GM18861 (cell line): ENCODE results near the gene RYR2.

ENCODE experiments used
- ATAC-seq: cut with Tn5 transposase; IDR thresholded peaks from one replicate; pipeline ENCODE4 v1.9.1; 2021; ENCODE audit not compliant: unreplicated experiment

Gene RYR2

DNA sequence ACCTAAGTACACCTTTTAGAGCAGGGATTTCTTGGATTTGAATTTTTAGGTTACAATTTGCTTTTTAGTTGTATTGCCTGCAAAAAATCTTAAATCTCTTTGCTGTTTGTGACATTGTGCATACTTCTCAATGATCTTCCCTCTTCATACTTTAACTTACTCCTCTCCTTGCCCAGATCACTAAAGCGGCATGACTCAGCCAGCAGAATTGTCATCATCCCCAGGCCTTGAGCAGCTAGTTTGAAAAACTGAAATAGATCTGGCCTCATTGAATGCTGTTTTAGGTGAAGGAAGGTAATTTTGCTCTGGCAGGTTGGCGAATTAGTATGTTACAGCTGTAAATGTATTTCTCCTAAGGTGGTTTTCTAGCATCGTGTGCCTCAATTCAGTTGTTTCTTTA is 145.9 kb downstream of the RYR2 start:
- ATAC-seq, result no peak

DNA sequence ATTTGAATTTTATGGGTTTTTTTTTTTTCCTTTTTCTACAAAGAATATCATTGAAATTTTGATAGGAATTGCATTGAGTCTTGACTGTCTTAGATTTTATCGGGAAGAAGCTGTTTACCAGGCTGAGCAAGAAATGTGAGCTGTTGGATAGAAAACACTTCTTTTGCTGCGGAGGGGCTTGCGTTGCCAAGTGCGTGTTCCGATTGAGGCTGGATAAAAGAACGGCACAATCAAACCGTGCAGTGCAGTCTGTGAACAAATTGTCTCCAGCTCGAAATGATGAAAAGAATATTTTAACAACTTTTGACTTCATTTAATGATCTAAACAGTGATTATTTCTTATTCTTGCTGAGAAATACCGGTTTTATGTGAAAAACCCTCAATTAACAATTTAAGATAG is 149.4 kb downstream of the RYR2 start:
- ATAC-seq, result no peak

DNA sequence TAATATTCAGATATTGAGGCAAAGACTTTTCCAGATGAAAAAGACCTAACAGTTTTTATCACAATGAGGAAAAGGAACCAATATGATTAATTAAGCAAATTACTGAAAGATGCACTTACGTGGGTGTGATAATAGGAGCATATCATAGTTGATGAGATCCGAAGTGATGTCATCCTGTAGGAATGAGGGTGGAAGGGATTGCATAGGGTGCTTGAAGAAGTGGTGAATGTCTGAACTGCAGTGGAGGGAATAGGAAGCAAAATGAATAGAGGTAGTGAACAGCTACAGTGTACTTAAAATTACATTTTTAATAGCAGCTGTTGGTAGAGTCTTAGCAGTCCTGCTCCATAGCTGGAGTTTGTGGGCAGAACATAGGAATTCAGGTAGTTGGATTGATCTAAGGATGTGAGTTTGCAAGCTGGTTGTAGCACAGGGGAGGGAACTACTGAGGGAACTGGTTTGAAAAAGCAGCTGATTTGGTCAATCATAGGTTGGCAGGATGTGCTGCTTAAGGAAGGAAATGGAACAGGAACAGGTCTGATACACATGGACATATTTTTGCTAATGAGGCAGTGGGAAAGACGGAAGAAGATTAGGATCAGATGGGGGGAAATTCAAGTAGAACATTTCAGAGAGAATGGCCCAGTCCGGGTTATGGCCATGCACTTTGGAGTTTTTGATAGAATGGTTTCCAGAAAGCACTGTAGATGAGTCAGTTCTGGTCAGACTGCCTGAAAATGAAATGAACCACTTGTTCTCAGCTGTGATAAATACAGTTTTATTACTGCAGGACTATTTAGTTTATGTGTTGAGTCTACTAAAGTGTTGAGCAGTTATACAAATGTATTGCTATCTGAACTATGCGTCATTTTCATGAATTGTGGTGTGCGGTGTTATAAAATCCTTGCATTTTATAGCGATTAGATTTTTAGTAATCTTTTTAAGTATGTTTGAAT is 155.8 kb downstream of the RYR2 start:
- ATAC-seq, result no peak

DNA sequence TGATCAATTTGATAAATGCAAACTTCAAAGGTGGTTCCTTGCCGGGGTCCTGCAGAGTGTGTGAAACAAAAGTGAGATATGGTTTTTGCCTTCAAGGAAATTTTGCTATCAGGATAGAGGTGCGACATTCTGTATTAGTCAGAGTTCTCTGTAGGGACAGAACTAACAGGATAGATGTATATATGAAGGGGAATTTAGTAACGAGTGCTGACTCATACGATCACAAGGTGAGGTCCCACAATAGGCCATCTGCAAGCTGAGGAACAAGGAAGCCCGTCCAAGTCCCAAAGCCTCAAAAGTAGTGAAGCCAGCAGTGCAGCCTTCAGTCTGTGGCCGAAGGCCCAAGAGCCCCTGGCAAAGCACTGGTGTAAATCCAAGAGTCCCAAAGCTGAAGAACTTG is 157.0 kb downstream of the RYR2 start:
- no peak for ATAC-seq

DNA sequence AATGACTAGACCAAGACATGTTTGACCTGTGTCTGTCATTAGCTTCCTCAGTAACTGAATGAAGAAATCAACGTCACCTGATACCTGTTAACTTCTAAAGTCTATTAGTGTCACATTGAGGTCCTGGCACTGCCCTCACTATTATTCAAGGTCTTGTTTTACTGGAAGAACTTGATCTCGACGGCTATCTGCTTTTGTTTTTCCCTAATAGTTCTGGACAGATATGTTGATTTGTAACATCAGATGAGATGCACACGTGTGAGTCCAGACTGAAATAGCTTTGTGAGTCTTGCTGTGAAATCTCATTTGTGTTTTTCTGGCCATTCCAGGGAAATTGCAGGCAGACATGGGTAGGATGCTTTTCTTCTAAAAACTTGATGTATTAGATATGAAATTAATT is 159.2 kb downstream of the RYR2 start:
- no peak for ATAC-seq

DNA sequence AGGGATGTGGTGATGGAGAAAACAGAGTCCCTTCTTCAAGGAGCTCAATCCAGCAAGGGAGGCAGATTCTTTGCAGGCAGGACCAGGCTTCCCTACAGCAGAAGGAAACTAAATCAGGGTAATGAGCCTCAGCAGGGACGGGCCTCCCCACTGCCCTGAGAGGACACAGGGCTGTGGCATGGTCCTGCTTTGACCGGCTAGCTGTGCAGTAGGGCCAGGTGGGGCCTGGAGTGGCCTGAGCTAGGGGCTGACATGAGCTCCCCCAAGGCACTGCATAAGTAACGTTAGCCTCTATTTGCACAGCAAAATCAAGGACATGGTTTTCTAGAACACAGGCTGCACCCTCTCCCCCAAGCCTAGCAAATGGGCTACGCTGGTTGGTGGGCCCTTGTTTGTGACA is 162.9 kb downstream of the RYR2 start:
- ATAC-seq, result no peak

DNA sequence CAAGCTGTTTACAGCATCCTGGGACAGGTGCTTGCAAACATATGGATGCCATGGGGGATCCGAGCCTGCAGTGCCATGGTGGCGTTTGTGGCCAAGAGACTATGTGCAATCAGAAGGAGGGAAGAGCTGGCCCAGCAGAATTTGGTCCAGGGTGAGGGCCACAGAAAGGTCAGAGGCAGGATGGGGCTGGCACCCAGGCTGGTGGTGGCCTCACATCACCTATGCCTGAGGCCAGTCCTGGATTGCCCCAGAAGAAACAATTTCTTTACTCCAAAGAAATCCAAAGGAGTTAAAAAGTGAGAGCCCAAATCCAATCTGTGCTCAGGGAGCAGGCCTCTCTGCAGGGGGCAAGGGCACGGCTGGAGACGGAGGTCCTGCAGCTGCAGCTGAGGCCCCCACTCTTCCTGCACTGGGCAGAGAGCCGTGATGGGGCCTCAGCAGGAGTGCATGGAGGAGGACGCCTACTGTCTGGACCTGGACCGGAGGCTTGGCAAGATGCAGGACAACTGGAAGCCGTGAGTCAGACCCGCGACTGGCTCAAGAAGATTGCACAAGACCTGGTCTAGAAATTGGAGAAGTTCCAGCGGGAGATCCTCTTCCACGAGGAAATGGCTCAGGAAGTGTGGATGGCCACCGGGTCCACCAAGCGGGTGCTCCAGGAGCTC is 163.5 kb downstream of the RYR2 start:
- ATAC-seq, result no peak

DNA sequence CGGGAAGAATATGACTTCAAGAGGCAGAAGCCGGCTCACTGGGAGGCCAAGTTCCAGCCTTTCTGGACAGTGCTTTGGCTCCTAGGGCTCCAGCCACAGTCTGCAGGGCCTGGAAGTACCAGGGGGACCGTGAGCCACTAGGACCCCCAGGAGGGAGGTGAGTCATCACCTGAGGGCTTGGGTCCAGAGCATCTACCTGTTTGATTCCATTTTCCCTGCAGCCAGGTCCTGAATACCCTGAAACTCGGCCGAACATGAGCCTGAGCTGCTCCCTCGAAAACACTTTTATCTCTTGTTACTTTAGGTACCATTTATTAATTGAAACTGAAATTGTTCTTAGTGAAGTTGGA is 164.1 kb downstream of the RYR2 start:
- ATAC-seq, result no peak

DNA sequence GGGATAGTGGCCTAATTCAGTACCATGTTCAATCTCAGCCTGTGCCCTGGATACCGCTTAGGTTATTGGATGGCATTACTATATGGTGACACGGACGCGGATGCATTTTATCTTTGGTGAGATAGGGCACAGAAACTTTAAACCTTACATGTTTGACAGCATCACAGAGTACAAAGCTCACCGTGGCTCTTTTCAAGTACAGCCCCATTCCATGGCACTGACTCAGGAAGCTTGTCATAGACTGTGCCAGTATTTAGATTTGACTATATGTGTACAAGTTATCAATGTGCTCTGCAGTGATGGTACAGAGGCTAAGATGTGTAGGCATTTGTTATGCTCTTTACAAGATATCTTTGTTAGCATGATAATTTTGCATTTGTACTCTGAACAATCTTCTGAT is 169.0 kb downstream of the RYR2 start:
- ATAC-seq, result no peak

DNA sequence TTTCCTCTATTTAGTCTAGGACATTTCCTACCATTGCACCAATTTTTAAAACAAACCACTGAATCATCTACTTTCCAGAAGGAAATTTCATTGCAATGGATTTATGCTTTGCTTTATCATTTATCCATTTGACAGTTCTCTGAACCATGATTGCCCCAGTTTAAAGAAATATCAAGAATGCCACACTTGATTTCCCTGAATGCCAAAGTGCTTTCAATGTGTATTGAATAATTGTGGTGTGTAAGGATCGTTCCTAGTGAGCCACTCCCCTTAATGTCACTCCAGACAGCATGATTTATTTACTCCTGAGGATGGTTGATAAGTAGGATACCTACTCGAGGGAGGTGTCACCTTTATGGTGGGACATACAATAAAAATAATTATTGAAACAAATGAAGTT is 169.6 kb downstream of the RYR2 start:
- no peak for ATAC-seq

DNA sequence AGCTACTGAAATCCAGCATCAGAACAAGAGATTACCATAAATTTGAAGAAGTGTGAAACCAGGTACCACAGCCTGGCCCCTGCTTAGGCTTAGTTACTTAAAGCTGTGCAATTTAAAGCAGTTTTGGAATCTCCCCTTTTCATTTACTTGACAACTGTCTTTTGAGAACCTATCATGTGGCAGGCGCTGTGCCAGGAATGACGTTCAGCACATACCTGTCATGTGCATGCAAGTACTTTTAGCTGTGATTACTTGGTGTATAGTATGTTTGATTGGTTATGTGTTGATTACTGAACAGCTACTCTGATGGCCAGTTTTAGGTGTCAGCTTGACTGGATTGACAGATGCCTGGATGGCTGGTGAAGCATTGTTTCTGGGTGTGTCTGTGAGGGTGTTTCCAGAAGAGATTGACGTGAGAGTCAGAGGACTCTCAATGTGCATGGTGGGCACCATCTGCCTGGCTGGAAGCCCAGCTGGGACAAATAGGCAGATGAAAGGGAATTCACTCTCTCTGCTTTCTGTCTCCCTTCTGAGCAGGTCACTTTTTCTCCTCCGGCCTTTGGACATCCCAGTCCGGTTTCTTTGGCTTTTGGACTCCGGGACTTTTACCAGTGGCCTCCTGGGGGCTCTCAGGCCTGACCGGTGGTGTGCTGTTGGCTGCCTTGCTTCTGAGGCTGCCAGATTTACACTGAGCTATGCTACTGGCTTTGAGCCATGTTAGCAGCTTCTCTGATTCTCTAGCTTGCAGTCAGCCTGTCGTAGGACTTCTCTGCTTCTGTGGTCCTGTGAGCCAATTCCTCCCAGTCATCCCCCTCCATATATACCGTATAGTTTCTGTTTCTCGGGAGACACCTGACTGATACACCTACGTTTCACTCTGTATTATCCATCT is 178.0 kb downstream of the RYR2 start:
- ATAC-seq, result no peak

DNA sequence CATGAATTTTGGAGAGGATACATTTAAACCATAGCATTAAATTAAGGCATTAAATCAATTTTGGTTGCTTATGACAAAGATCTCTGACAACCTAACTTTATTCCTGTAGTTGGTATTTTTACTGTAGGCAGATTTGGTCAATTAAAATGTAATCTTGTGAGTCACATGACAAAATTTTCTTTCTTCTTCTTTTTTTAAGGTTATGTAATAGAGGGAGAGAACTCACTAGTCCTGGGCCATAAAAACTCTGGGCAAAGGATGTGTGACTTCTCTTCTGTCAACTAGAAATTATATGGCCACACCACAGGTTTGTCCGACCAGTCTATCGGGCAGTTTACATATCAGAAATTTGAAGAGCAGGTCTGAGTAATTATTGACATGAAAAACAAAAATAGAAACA is 181.4 kb downstream of the RYR2 start:
- ATAC-seq, result no peak

DNA sequence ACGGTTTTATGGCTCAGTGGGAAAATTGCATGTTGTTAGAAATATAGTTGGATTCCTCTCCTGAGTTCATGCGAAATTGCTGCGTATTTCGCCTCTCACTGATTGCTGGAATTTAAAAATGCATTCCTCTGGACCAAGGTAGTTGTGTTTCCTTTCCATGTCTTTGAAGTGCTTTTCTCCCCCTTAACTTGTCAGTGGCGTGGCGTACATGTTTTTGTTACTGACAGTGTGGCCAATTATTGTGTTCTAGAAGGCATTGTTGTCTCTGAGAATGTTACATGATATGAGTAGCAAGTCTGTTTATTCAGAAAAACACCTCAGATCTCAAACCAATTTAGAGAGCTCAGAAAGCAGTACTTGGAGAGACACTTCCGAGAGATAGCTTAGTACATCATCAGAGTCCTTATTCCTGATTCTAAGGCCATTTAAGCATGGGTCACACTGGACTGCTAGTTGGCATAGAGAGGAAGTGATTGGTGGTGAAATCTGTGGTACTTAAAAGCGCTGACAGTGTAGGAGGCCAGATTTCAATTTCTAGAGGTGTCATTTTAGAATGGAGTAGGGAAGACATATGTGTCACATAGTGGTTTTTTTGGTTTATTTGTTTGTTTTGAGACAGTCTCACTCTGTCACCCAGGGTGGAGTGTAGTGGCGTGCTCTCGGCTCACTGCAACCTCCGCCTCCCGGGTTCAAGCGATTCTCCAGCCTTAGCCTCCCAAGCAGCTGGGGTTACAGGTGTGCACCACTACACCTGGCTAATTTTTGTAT is 184.4 kb downstream of the RYR2 start:
- no peak for ATAC-seq

DNA sequence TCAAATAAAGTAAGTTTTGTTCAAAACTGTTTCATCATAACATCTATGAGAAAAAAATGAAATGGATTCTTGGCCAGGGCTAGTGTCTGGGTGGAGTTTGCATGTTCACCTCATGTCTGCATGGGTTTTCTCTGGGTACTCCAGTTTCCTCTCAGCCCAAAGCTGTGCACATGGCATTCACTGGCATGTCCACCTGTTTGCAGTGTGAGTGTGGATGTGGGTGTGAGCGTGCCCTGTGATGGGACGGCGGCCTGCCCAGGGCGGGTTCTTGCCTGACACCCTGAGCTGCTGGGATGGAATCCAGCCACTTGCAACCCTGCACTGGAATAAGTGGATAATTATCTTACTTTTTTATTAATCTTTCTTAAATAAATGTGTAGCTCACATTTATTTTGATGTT is 185.5 kb downstream of the RYR2 start:
- no peak for ATAC-seq

DNA sequence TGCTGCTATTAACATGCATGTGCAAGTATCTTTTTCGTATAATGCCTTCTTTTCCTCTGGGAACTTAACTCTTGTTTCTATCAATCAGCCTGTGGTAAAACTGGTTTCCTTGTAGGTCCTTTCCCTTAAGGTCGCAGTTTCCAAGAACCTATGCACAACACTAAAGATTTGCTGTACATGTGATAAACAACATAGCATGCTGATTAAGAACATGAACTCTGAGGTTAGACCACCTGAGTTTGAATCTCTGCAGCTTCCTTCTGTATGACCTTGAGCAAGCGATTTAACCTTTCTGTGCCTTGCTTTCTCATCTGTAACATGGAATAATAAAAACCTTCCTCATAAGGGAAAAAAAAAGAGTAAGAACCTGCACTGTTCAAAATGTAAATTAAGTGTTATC is 186.4 kb downstream of the RYR2 start:
- ATAC-seq, result no peak

DNA sequence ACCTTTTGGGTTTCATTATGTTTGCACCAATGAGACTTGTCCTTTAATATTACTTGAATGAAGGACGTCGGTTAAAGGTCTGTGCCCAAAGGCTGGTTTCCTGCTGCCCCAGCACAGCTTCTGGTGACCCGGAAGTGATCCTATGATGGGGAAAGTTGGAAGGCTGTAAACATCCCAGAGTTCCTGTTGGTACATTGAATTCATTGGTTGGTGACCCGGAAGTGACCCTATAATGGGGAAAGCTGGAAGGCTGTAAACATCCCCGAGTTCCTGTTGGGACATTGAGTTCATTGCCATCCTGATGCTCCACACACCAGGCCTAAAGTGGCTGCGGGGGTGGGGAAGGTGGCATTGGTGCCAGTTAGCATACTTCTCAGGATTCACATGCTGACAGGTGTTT is 187.3 kb downstream of the RYR2 start:
- ATAC-seq, result no peak

DNA sequence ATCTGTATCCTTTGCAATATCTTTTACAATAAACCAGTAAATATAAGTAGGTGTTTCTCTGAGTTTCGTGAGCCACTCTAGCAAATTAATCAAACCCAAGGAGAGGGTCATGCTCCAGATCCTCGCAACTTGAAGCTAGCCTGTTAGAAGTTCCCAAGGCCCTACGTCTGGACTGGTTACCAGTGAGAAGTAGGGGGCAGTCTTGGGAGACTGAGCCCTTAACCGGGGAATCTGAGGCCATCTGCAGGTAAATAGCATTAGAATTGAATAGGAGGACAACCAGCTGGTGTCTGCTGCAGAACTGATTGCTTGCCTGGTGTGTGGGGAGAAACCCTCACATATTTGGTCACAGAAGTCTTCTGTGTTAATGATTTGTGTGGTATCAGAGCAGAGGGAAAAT is 190.5 kb downstream of the RYR2 start:
- ATAC-seq, result no peak

DNA sequence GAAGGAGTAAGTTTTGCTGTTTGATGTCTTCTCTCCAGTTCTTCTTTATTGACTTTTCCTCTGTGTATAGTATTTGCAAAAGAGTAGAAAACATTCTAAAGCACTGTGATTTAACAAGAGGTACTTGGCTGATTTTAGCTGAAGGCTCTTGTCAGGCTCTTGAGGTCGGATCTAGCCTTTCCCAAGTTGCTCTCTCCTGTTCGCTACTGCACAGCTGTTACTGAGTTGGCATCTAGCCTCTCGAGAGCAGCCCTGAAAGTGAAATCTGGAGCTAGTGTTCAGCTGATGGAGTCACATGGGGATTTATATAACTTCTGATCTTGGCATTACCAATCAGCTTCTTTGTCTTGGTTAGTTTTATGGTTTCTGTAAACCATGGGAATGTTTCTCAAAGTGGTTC is 193.1 kb downstream of the RYR2 start:
- ATAC-seq, result no peak

DNA sequence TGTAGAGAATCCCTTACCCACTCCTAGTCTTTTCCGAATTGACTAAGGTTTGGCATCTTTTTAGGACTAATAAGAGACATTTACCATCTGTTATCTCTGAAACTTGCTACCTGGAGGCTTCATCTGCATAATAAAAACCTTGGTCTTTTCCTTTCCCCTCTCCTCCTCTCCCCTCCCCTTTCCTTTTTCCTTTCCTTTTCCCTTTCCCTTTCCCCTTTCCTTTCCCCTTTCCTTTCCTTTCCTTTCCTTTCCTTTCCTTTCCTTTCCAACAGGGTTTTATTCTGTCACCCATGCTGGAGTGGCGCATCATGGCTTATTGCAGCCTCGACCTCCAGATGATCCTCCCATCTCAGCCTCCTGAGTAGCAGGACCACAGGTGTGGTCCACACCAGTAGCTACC is 195.7 kb downstream of the RYR2 start:
- ATAC-seq, result no peak

DNA sequence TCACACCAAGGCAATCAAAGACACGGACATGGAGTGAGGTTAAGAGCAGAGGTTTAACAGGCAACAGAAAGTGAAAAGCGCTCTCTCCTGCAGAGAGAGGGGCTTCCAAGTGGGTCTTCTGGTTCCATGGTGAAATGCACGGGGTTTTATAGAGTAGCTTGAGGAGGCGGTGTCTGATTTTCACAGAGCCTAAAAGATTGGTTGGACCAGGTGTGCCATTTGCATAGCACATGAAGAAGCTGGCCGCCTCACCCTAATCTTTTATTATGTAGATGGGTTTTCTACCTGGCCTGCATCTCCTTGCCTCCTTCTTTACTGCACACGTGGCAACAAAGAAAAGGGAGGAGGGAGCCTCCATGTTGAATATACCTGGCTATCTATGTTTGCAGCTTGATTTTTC is 197.3 kb downstream of the RYR2 start:
- no peak for ATAC-seq

DNA sequence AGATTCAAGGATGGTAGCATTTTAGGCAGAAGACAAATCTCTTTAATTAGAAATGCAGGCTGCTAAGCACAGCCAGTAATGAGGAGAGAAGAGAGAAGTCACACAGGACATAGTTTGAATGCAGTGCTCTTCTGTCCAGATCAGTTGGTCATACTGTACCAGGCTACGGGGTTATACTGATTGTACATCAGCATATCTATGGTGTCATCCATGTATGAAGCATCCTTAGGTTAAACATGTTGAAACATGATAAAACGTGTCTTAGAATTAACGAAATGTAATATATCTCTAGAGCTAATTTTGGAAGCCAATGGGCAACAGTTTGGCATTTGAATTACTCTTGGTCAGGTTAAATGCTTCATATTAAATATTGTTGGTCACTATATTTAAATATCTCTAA is 199.1 kb downstream of the RYR2 start:
- no peak for ATAC-seq
